ENCODE measurements around the gene UNC119B. TPM values are rescaled to one million over a fixed set of nuclear protein-coding genes. Genes with fewer than 3 reads are reported as not detected.

Gene UNC119B
- total and polyA plus RNA-seq, 2 of the 4 experiments (the other 2 are of a cell fraction): 8.4 to 21.6 TPM

- POLR2A ChIA-PET (ENCODE audit: unreplicated experiment): no interaction called here
- Histone ChIP-seq H3K4ac (ENCODE audit: low read depth, low read length) (no peak overlapping the region), H3K56ac (ENCODE audit: extremely low read depth, insufficient read depth, low read length) (no peak overlapping the region), H3K14ac (replicated peaks; ENCODE audit: low read depth, low read length) (no peak overlapping the region), H3K9ac (ENCODE audit: low read depth, low read length) (no peak overlapping the region), H2BK15ac (ENCODE audit: low read depth, low read length) (no peak overlapping the region), H4K8ac (ENCODE audit: low read depth in 2 of 2, low read length in 2 of 2) (no peak overlapping the region), H2AFZ (replicated peaks; ENCODE audit: low read length, poor library complexity) (no peak overlapping the region), H2BK120ac (ENCODE audit: low read depth, low read length) (no peak overlapping the region), H2AK5ac (ENCODE audit: low read depth, low read length) (no peak overlapping the region), H4K5ac (ENCODE audit: low read depth, low read length) (no peak overlapping the region), H3K9me1 (ENCODE audit: insufficient read depth, low read length) (peaks cover 3% of the 10 kb centered on the region; the same call in 1 of the 2 replicates), H3K79me1 (ENCODE audit: low read depth in 1 of 2, low read length in 2 of 2) (no peaks in the 10 kb centered on the region), H4K91ac (ENCODE audit: insufficient read depth, low read depth, low read length) (no peak overlapping the region), H3K27ac (ENCODE audit: insufficient read depth, low read length) (no peak overlapping the region), H3K9me3 (ENCODE audit: control insufficient read depth, insufficient read depth, low read length) (no peaks in the 10 kb centered on the region), H3K4me1 (ENCODE audit: control insufficient read depth, insufficient read depth, low read length) (no peaks in the 10 kb centered on the region), H4K20me1 (ENCODE audit: insufficient read depth, low read length) (no peaks in the 10 kb centered on the region), H3K27me3 (ENCODE audit: control insufficient read depth, insufficient read depth, low read length) (no peaks in the 10 kb centered on the region), H2BK5ac (ENCODE audit: low read depth, low read length, poor library complexity, severe bottlenecking) (no peak overlapping the region), H3K36me3 (ENCODE audit: control insufficient read depth, insufficient read depth, low read length) (peaks cover 55% of the 10 kb centered on the region), H3K4me2 (ENCODE audit: low read depth, low read length) (no peak overlapping the region), H3K4me3 (ENCODE audit: insufficient read depth, low read depth, low read length) (no peak overlapping the region), H3K18ac (ENCODE audit: low read depth, low read length) (no peak overlapping the region), H3K23ac (ENCODE audit: low read depth, low read length) (no peak overlapping the region), H2AK9ac (replicated peaks; ENCODE audit: low read depth, low read length, poor library complexity) (no peak overlapping the region), H2BK20ac (ENCODE audit: low read depth, low read length) (no peak overlapping the region)
- WGBS, 2 experiments (ENCODE audit: extremely low coverage in 2 of 2, insufficient read length in 1 of 2): no CpG with 5 or more reads among the region's 9 CpGs
- dilution Hi-C loops (cut with HindIII; ENCODE audit: low sequenced_read_pairs, unreplicated experiment): no loop called here
- BruUV-seq (replicated peaks): no TSS peak
- intact Hi-C loops (cut with micrococcal nuclease): loop anchor here (5.0 kb wide), 1 partner anchor 438 kb away; the partner anchor contains the start of gene PLA2G1B
- ATAC-seq (ENCODE audit: low read depth) (no peak), DNase-seq (no peak)
- TF ChIP-seq BHLHE40 (IDR thresholded peaks at IDR 0.05; ENCODE audit: low read depth, low read length): no peak
- TF ChIP-seq RAD21 (IDR thresholded peaks at IDR 0.05; ENCODE audit: low read length): no peak
- in situ Hi-C loops (cut with MboI; ENCODE audit: low sequenced_read_pairs): no loop called here
- CTCF ChIA-PET: no interaction called here
These were observed 54.6 kb downstream of the UNC119B start for GRCh38 chr12:120764816-120765215.

All from IMR-90 (cell line).